ENCODE measurements around the gene GOSR2.
"Not testable (repeated sequence)": the region's sequence is repeated elsewhere in the genome, so short reads cannot be mapped to it uniquely, and the experiment has no call there.

GOSR2 gene

DNA sequence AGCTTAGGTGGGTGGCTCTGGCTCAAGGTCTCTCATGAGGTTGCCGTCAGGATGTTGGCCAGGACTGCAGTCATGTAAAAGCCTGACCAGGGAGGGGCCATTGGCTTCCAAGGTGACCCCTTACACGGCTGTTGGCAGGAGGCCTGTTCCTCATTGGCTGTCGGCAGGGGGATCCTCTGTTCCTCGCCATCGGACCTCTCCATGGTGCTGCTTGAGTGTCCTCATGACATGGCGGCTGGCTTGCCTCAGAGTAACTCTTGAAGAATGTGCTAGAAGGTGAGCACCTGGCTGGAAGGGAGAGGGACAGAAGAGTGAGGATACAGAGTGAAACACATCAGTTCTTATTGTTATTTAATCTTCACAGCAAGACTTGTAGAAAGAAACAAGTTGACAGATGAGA lies 60.8 kb downstream of the GOSR2 start:
- no peak for DNase-seq
- H3K27me3 ChIP-seq (replicated peaks; ENCODE audit: control insufficient read depth, insufficient read depth, low read length, poor library complexity, severe bottlenecking) = peaks cover 11% of the 10 kb centered on the region
- no peak overlapping the region for H3K27ac ChIP-seq (ENCODE audit: insufficient read depth, low read length, poor library complexity, severe bottlenecking)
- no peaks in the 10 kb centered on the region for H3K36me3 ChIP-seq (ENCODE audit: control insufficient read depth, insufficient read depth, low read length)
- peaks cover 8% of the 10 kb centered on the region for H3K4me1 ChIP-seq (ENCODE audit: control insufficient read depth, insufficient read depth, low read length, poor library complexity, severe bottlenecking)
- H3K9me3 ChIP-seq (ENCODE audit: control insufficient read depth, low read length) = no peaks in the 10 kb centered on the region
- no peak overlapping the region for H3K4me3 ChIP-seq (ENCODE audit: insufficient read depth, low read depth, low read length, poor library complexity, severe bottlenecking)

DNA sequence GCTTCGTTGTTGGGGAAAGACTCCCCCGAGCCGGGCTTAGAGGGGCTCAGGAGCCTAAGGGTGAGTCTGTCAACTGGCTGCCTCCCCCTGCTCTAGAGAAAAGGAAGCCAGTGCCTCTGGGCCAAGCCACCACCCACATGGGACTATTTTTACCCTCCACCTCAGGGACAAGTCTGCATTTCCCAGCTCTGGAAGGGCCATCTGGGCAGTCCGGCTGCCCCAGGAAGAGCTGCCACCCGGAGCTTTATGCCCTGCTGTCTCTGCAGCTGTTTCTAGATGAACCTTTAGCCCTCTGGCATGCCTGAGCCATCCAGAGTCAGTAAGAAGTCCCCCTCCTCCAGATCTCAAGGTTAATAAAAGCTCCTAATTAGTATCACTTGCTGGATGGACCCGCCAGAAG lies 61.4 kb downstream of the GOSR2 start:
- H3K27ac ChIP-seq (ENCODE audit: insufficient read depth, low read length, poor library complexity, severe bottlenecking) = no peak overlapping the region
- DNase-seq = no peak

DNA sequence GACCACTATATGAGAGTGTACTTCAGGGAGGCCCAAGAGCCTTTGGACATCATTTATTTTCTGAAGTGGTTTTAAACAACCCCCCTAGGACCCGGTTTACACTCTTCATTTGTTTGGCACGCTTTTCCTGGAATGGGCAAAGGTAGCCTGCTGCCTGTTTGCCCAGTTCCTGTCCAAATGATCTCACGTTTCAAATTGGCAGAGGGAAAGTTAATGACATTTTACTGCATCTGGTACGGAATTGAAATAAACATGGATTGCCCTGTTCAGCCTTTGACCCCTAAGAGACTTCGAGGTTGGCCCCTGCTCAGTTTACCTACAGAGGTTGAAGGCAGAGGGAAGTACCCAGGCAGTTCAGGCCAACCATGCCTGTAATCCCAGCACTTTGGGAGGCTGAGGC lies 61.9 kb downstream of the GOSR2 start:
- H3K4me1 ChIP-seq (ENCODE audit: control insufficient read depth, insufficient read depth, low read length, poor library complexity, severe bottlenecking) = no peaks in the 10 kb centered on the region
- no peaks in the 10 kb centered on the region for H3K36me3 ChIP-seq (ENCODE audit: control insufficient read depth, insufficient read depth, low read length)
- peaks cover 4% of the 10 kb centered on the region for H3K27me3 ChIP-seq (replicated peaks; ENCODE audit: control insufficient read depth, insufficient read depth, low read length, poor library complexity, severe bottlenecking)
- H3K9me3 ChIP-seq (ENCODE audit: control insufficient read depth, low read length) = no peaks in the 10 kb centered on the region
- no peak overlapping the region for H3K4me3 ChIP-seq (ENCODE audit: insufficient read depth, low read depth, low read length, poor library complexity, severe bottlenecking)
- DNase-seq = no peak
- no peak overlapping the region for H3K27ac ChIP-seq (ENCODE audit: insufficient read depth, low read length, poor library complexity, severe bottlenecking)

More for the DNA sequence above, 61.4 kb downstream of the GOSR2 start:
- Histone ChIP-seq H3K9me3 (ENCODE audit: control insufficient read depth, low read length) (no peaks in the 10 kb centered on the region), H3K27me3 (replicated peaks; ENCODE audit: control insufficient read depth, insufficient read depth, low read length, poor library complexity, severe bottlenecking) (peaks cover 6% of the 10 kb centered on the region), H3K4me3 (ENCODE audit: insufficient read depth, low read depth, low read length, poor library complexity, severe bottlenecking) (no peak overlapping the region), H3K4me1 (ENCODE audit: control insufficient read depth, insufficient read depth, low read length, poor library complexity, severe bottlenecking) (peaks cover 2% of the 10 kb centered on the region), H3K36me3 (ENCODE audit: control insufficient read depth, insufficient read depth, low read length) (no peaks in the 10 kb centered on the region)

DNA sequence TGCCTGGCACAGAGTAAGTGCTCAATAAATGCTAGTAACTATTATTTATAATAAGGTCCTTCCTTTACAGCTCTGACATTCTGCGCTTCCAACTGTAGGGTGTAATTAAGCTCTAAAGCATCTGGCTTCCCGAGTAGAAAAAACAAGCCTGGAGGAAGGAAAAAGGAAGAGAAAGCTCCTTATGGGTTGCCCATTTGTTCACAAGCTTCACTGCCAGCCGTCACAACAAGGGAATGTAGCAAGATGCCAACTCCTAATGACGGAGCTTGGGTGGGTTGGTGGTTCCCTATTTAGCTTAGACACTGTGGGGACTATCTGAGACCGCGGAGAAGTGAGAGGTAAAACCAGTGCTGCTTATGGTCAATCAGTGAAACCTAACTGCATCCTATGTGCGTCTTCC lies 63.4 kb downstream of the GOSR2 start:
- no peaks in the 10 kb centered on the region for H3K27me3 ChIP-seq (replicated peaks; ENCODE audit: control insufficient read depth, insufficient read depth, low read length, poor library complexity, severe bottlenecking)
- DNase-seq = no peak
- no peaks in the 10 kb centered on the region for H3K4me1 ChIP-seq (ENCODE audit: control insufficient read depth, insufficient read depth, low read length, poor library complexity, severe bottlenecking)
- H3K4me3 ChIP-seq (ENCODE audit: insufficient read depth, low read depth, low read length, poor library complexity, severe bottlenecking) = no peak overlapping the region
- no peaks in the 10 kb centered on the region for H3K36me3 ChIP-seq (ENCODE audit: control insufficient read depth, insufficient read depth, low read length)
- H3K9me3 ChIP-seq (ENCODE audit: control insufficient read depth, low read length) = no peaks in the 10 kb centered on the region
- no peak overlapping the region for H3K27ac ChIP-seq (ENCODE audit: insufficient read depth, low read length, poor library complexity, severe bottlenecking)

DNA sequence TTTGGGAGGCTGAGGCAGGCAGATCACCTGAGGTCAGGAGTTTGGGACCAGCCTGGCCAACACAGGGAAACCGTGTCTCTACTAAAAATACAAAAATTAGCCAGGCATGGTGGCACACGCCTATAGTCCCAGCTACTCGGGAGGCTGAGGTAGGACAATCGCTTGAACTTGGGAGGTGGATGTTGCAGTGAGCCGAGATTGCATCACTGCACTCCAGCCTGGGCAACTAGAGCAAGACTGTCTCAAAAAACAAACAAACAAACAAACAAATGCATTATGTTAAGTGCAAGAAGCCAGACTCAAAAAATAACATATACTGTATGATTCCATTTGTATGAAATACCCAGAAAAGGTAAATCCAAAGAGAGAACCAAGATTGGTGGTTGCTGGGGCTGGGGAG lies 65.0 kb downstream of the GOSR2 start:
- H3K4me3 ChIP-seq (ENCODE audit: insufficient read depth, low read depth, low read length, poor library complexity, severe bottlenecking) = not testable (repeated sequence)

DNA sequence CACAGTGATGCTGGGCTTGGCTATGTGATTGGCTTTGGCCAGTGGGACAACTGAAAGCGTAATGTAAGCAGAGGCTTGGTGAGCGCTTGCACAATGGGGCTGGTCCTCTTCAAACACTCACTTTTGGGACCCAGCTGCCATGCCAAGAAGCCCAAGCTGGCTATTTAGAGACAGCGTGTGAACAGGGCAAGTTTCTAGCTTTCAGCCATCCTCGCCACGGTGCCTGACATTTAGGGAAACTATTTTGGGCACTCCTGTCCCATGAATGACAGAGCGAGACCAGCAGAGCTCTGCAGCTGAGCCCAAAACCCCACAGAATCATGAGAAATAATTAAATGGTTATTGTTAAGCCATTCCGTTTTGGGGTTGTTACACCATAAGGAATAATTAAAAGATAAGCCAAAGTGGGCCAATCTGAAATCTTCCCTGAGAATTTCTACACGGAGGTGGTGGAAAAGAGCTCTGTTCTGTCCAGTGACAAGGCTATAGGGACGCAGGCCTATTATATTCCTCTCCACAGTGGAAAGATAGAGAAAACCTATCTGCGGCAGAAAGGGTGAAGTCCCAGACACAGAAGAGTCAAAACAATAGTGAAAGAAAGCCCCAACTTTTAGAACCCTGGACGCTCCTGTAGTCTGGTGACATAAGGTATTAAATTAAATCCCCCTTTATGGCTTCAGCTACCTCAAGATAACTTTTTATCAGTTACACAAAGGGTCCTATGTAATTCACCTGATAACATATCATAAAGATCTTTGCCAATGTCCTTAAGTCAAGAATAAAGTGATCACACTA lies 66.9 kb downstream of the GOSR2 start:
- Histone ChIP-seq H3K9me3 (ENCODE audit: control insufficient read depth, low read length) (no peaks in the 10 kb centered on the region), H3K4me1 (ENCODE audit: control insufficient read depth, insufficient read depth, low read length, poor library complexity, severe bottlenecking) (no peaks in the 10 kb centered on the region), H3K36me3 (ENCODE audit: control insufficient read depth, insufficient read depth, low read length) (no peaks in the 10 kb centered on the region), H3K4me3 (ENCODE audit: insufficient read depth, low read depth, low read length, poor library complexity, severe bottlenecking) (no peak overlapping the region), H3K27ac (ENCODE audit: insufficient read depth, low read length, poor library complexity, severe bottlenecking) (no peak overlapping the region), H3K27me3 (replicated peaks; ENCODE audit: control insufficient read depth, insufficient read depth, low read length, poor library complexity, severe bottlenecking) (no peaks in the 10 kb centered on the region)
- DNase-seq = no peak

More for the DNA sequence above, 65.0 kb downstream of the GOSR2 start:
- not testable (repeated sequence) for DNase-seq; H3K27me3 ChIP-seq (replicated peaks; ENCODE audit: control insufficient read depth, insufficient read depth, low read length, poor library complexity, severe bottlenecking); H3K36me3 ChIP-seq (ENCODE audit: control insufficient read depth, insufficient read depth, low read length); H3K9me3 ChIP-seq (ENCODE audit: control insufficient read depth, low read length); H3K4me1 ChIP-seq (ENCODE audit: control insufficient read depth, insufficient read depth, low read length, poor library complexity, severe bottlenecking); H3K27ac ChIP-seq (ENCODE audit: insufficient read depth, low read length, poor library complexity, severe bottlenecking)

DNA sequence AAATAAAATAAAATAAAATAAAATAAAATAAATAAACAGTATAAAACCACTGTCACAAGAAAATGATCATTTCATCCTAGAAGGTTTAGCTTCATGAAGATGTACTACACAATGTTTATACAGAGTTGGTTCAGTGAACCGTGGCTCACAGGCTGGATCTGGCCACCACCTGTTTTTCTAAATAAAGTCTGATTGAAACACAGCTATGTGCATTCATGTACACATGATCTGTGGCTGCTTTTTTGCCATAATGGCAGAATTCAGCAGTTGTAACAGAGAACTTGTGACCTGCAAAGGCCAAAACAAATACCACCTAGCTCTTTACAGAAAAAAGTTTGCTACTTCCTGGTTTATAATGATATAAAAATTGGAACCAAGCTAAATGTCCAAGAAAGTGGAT lies 68.7 kb downstream of the GOSR2 start:
- no peak overlapping the region for H3K27ac ChIP-seq (ENCODE audit: insufficient read depth, low read length, poor library complexity, severe bottlenecking)
- H3K36me3 ChIP-seq (ENCODE audit: control insufficient read depth, insufficient read depth, low read length) = no peaks in the 10 kb centered on the region
- no peaks in the 10 kb centered on the region for H3K9me3 ChIP-seq (ENCODE audit: control insufficient read depth, low read length)
- H3K27me3 ChIP-seq (replicated peaks; ENCODE audit: control insufficient read depth, insufficient read depth, low read length, poor library complexity, severe bottlenecking) = no peaks in the 10 kb centered on the region
- DNase-seq = no peak
- H3K4me3 ChIP-seq (ENCODE audit: insufficient read depth, low read depth, low read length, poor library complexity, severe bottlenecking) = no peak overlapping the region
- H3K4me1 ChIP-seq (ENCODE audit: control insufficient read depth, insufficient read depth, low read length, poor library complexity, severe bottlenecking) = no peaks in the 10 kb centered on the region
